WTC11 (cell line): Measurements from ENCODE around the gene PKP2. TPM values are rescaled to one million over a fixed set of nuclear protein-coding genes. Genes with fewer than 3 reads are reported as not detected.

ENCODE experiments used
- ATAC-seq: fragments of 200-7000 bp; cut with Tn5 transposase; 2 replicates; pipeline ENCODE4 v1.10.0; 2021; ENCODE audit warnings: mild to moderate bottlenecking, moderate library complexity
- CTCF ChIA-PET: fragments of 300-600 bp; sonication (Branson Sonifier 250); formaldehyde crosslinking; loops from one replicate; lab custom pipeline; 2021; ENCODE audit warnings: antibody characterized with exemption; lab: Charles Lee
- POLR2A ChIA-PET: fragments of 350-600 bp; sonication (Branson Sonifier 250); formaldehyde crosslinking; loops from one replicate; lab custom pipeline; 2021; ENCODE audit warnings: antibody characterized with exemption; lab: Charles Lee
- DNase-seq: peaks from one replicate; pipeline ENCODE4 v3.0.0; 2021; ENCODE audit warnings: low spot score
- H3K27ac Mint-ChIP-seq: 2 replicates; pipeline ENCODE4 v1.8.0; 2021; ENCODE audit warnings: mixed read lengths
- H3K27me3 Mint-ChIP-seq: 2 replicates; pipeline ENCODE4 v1.8.0; 2021; ENCODE audit warnings: low read depth, mild to moderate bottlenecking, moderate library complexity, mixed read lengths
- H3K36me3 Mint-ChIP-seq: 2 replicates; pipeline ENCODE4 v1.8.0; 2021; ENCODE audit warnings: mixed read lengths
- H3K4me1 Mint-ChIP-seq: 2 replicates; pipeline ENCODE4 v1.8.0; 2022; ENCODE audit warnings: mixed read lengths
- H3K4me3 Mint-ChIP-seq: 2 replicates; pipeline ENCODE4 v1.8.0; 2021; ENCODE audit warnings: mild to moderate bottlenecking, moderate library complexity, mixed read lengths
- H3K9me3 Mint-ChIP-seq: 2 replicates; pipeline ENCODE4 v1.8.0; 2021; ENCODE audit warnings: mixed read lengths
- AFF4 ChIP-seq: sonication (generic); formaldehyde crosslinking; IDR thresholded peaks from 2 replicates; pipeline ENCODE4 v1.8.1; 2023; ENCODE audit warnings: mild to moderate bottlenecking, missing genetic modification reagents, borderline replicate concordance
- CREB1 ChIP-seq: sonication (generic); formaldehyde crosslinking; IDR thresholded peaks from 2 replicates; pipeline ENCODE4 v1.8.0; 2023; ENCODE audit warnings: mild to moderate bottlenecking, missing genetic modification reagents
- FOXJ3 ChIP-seq: sonication (generic); formaldehyde crosslinking; IDR thresholded peaks from 2 replicates; pipeline ENCODE4 v1.9.0; 2021; ENCODE audit warnings: missing genetic modification reagents, mild to moderate bottlenecking, borderline replicate concordance
- GTF2I ChIP-seq: fragments of 250-450 bp; sonication (Bioruptor Pico); conservative IDR thresholded peaks from 2 replicates; pipeline ENCODE4 v1.4.0; 2021; ENCODE audit warnings: mild to moderate bottlenecking
- JUN ChIP-seq: sonication (generic); formaldehyde crosslinking; IDR thresholded peaks from 2 replicates; pipeline ENCODE4 v1.8.0; 2023; ENCODE audit warnings: mild to moderate bottlenecking, missing genetic modification reagents
- KAT7 ChIP-seq: sonication (generic); formaldehyde crosslinking; IDR thresholded peaks from 2 replicates; pipeline ENCODE4 v1.8.1; 2023; ENCODE audit warnings: missing genetic modification reagents, mild to moderate bottlenecking, borderline replicate concordance
- MXD4 ChIP-seq: fragments of 250-450 bp; sonication (Bioruptor Pico); IDR thresholded peaks from 2 replicates; pipeline ENCODE4 v1.8.0; 2021; ENCODE audit warnings: mild to moderate bottlenecking, moderate library complexity, borderline replicate concordance
- NFYB ChIP-seq: sonication (generic); formaldehyde crosslinking; conservative IDR thresholded peaks from 2 replicates; pipeline ENCODE4 v1.8.0; 2022; ENCODE audit warnings: low read depth, missing genetic modification reagents
- RELA ChIP-seq: sonication (generic); formaldehyde crosslinking; IDR thresholded peaks from 2 replicates; pipeline ENCODE4 v1.8.1; 2022; ENCODE audit warnings: missing genetic modification reagents, mild to moderate bottlenecking, borderline replicate concordance
- SOX15 ChIP-seq: fragments of 250-450 bp; sonication (Bioruptor Pico); IDR thresholded peaks from 2 replicates; pipeline ENCODE4 v1.9.0; 2021; ENCODE audit warnings: mild to moderate bottlenecking
- STAT6 ChIP-seq: sonication (generic); formaldehyde crosslinking; conservative IDR thresholded peaks from 2 replicates; pipeline ENCODE4 v1.8.1; 2023; ENCODE audit warnings: mild to moderate bottlenecking, low read depth, missing genetic modification reagents, moderate library complexity
- TEAD4 ChIP-seq: sonication (generic); formaldehyde crosslinking; IDR thresholded peaks from 2 replicates; pipeline ENCODE4 v1.8.0; 2022; ENCODE audit warnings: mild to moderate bottlenecking, missing genetic modification reagents
- ZNF219 ChIP-seq: sonication (generic); formaldehyde crosslinking; IDR thresholded peaks from 2 replicates; pipeline ENCODE4 v1.8.0; 2023; ENCODE audit warnings: missing genetic modification reagents, mild to moderate bottlenecking, borderline replicate concordance
- ZNF263 ChIP-seq: sonication (generic); formaldehyde crosslinking; IDR thresholded peaks from 2 replicates; pipeline ENCODE4 v1.8.1; 2022; ENCODE audit warnings: low read depth, mild to moderate bottlenecking, moderate library complexity, missing genetic modification reagents
- ZNF416 ChIP-seq: fragments of 250-450 bp; sonication (Bioruptor Pico); IDR thresholded peaks from 2 replicates; pipeline ENCODE4 v1.9.0; 2021; ENCODE audit warnings: mild to moderate bottlenecking, inconsistent platforms
- ZNF425 ChIP-seq: fragments of 250-450 bp; sonication (Bioruptor Pico); conservative IDR thresholded peaks from 2 replicates; pipeline ENCODE4 v1.9.0; 2021; ENCODE audit warnings: mild to moderate bottlenecking
- total RNA-seq: library from RNA; stranded (reverse); gene quantifications from 3 replicates; pipeline ENCODE4 v1.2.3, GENCODE V29; 2021
- TF ChIP-seq, protein P1 (sequence below): fragments of 200-600 bp; IDR thresholded peaks from 2 replicates; pipeline ENCODE4 v1.8.0; 2022; ENCODE audit warnings: antibody characterized with exemption
- TF ChIP-seq, protein P2 (sequence below): sonication (generic); formaldehyde crosslinking; IDR thresholded peaks from 2 replicates; pipeline ENCODE4 v1.8.0; 2022; ENCODE audit warnings: mild to moderate bottlenecking, missing genetic modification reagents
- TF ChIP-seq, protein P3 (sequence below): sonication (generic); formaldehyde crosslinking; IDR thresholded peaks from 2 replicates; pipeline ENCODE4 v1.8.1; 2023; ENCODE audit warnings: mild to moderate bottlenecking, missing genetic modification reagents, moderate library complexity

Gene PKP2
- total RNA-seq, 1 experiment from 2014 or later: 22.0 TPM

GRCh38 chr12:32794281-32794680 lies 102.3 kb downstream of the PKP2 start (continued):
- TF ChIP-seq STAT6 (CRISPR knock-in tag): no peak
- TF ChIP-seq, protein P1, sequence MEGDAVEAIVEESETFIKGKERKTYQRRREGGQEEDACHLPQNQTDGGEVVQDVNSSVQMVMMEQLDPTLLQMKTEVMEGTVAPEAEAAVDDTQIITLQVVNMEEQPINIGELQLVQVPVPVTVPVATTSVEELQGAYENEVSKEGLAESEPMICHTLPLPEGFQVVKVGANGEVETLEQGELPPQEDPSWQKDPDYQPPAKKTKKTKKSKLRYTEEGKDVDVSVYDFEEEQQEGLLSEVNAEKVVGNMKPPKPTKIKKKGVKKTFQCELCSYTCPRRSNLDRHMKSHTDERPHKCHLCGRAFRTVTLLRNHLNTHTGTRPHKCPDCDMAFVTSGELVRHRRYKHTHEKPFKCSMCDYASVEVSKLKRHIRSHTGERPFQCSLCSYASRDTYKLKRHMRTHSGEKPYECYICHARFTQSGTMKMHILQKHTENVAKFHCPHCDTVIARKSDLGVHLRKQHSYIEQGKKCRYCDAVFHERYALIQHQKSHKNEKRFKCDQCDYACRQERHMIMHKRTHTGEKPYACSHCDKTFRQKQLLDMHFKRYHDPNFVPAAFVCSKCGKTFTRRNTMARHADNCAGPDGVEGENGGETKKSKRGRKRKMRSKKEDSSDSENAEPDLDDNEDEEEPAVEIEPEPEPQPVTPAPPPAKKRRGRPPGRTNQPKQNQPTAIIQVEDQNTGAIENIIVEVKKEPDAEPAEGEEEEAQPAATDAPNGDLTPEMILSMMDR: no peak
- TF ChIP-seq SOX15 (CRISPR knock-in tag): no peak
- TF ChIP-seq CREB1 (CRISPR knock-in tag): no peak
- TF ChIP-seq, all 79 proteins: peak for 0

- ChIA-PET CTCF (no interaction called here), POLR2A (no interaction called here)
- H3K4me1 Mint-ChIP-seq: no peaks in the 10 kb centered on the region
- no peak for ATAC-seq
- H3K4me3 Mint-ChIP-seq: no peak overlapping the region
- TF ChIP-seq ZNF416 (no peak), ZNF263 (CRISPR knock-in tag) (no peak), NFYB (CRISPR knock-in tag) (no peak), ZNF219 (no peak), TEAD4 (CRISPR knock-in tag) (no peak), FOXJ3 (no peak), AFF4 (CRISPR knock-in tag) (no peak), KAT7 (CRISPR knock-in tag) (no peak), GTF2I (CRISPR knock-in tag) (no peak), RELA (CRISPR knock-in tag) (no peak), ZNF425 (CRISPR knock-in tag) (no peak), MXD4 (CRISPR knock-in tag) (no peak), JUN (CRISPR knock-in tag) (no peak)
- TF ChIP-seq, protein P1: no peak
- TF ChIP-seq, protein P2, sequence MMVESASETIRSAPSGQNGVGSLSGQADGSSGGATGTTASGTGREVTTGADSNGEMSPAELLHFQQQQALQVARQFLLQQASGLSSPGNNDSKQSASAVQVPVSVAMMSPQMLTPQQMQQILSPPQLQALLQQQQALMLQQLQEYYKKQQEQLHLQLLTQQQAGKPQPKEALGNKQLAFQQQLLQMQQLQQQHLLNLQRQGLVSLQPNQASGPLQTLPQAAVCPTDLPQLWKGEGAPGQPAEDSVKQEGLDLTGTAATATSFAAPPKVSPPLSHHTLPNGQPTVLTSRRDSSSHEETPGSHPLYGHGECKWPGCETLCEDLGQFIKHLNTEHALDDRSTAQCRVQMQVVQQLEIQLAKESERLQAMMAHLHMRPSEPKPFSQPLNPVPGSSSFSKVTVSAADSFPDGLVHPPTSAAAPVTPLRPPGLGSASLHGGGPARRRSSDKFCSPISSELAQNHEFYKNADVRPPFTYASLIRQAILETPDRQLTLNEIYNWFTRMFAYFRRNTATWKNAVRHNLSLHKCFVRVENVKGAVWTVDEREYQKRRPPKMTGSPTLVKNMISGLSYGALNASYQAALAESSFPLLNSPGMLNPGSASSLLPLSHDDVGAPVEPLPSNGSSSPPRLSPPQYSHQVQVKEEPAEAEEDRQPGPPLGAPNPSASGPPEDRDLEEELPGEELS: no peak
- TF ChIP-seq, protein P3, sequence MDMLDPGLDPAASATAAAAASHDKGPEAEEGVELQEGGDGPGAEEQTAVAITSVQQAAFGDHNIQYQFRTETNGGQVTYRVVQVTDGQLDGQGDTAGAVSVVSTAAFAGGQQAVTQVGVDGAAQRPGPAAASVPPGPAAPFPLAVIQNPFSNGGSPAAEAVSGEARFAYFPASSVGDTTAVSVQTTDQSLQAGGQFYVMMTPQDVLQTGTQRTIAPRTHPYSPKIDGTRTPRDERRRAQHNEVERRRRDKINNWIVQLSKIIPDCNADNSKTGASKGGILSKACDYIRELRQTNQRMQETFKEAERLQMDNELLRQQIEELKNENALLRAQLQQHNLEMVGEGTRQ (CRISPR knock-in tag): no peak
- TF ChIP-seq, all 79 proteins: peak for 0
- DNase-seq: no peak
- H3K36me3 Mint-ChIP-seq: peaks cover 7% of the 10 kb centered on the region
- H3K27me3 Mint-ChIP-seq: no peaks in the 10 kb centered on the region
- peaks cover 12% of the 10 kb centered on the region for H3K9me3 Mint-ChIP-seq
- H3K27ac Mint-ChIP-seq: no peak overlapping the region
These were observed 106.7 kb downstream of the PKP2 start for GRCh38 chr12:32789916-32790315.
